Measurements from ENCODE around the gene FNBP1L. TPM values are rescaled to one million over a fixed set of nuclear protein-coding genes. Genes with fewer than 3 reads are reported as not detected.

The FNBP1L gene
- total and polyA plus RNA-seq, 9 of the 15 experiments (the other 6 are each of a cell fraction or from before 2014, with no cell fraction given), result 1.4 to 6.9 (median 5.9) TPM

DNA sequence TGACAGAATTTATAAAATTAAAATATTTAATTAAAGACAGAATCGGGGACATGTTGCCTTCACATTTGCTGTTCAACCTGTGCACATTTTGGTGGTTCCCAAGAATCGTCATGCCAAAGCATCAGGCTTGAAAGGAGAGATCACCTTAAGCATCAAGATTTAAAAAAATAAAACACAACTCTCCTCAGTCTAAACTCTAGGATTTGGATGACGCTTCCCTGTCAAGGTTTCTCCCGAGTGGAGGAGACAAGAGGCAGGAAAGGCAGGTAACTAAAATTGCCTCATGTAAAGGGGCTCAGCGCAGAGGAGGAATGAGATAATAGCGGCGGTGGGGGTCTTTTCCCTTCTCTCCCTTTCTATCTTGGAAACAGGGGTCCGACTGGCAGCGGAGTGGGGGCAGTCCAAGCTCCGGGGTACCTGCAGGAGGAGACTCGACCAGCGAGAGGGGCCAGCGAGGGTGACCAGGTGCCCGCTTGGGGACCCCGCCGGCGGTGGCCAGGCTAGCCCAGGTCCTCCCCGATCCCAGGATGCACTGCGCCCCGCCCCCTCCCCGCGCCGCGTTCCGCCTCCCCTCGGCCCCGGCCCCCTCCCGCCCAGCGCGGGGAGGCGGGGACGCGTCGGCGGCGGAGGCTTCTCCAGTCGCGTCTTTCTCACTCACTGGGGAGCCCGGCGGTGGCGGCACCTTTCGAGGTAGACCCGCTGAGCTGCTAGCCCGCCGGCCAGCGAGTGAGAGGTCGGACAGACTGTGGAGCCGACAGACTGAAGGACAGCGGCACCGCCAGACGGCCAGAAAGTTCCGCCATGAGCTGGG is at the start of gene FNBP1L (continued):
- TF ChIP-seq ZNF57 (CRISPR knock-in tag; IDR thresholded peaks at IDR 0.05) (no peak), CCNT2 (IDR thresholded peaks at IDR 0.05; ENCODE audit: borderline replicate concordance, extremely low read depth, insufficient read length, low read depth, low read length) (peak; percentile 34), CXXC5 (CRISPR knock-in tag; IDR thresholded peaks at IDR 0.05) (peak; percentile 72), BRF2 (IDR thresholded peaks at IDR 0.05; ENCODE audit: borderline replicate concordance, insufficient read depth, insufficient read length) (no peak), NRF1 (conservative IDR thresholded peaks at IDR 0.05 in 1 of 2, IDR thresholded peaks at IDR 0.05 in 1 of 2) (no peak)
- TF ChIP-seq, protein P1, sequence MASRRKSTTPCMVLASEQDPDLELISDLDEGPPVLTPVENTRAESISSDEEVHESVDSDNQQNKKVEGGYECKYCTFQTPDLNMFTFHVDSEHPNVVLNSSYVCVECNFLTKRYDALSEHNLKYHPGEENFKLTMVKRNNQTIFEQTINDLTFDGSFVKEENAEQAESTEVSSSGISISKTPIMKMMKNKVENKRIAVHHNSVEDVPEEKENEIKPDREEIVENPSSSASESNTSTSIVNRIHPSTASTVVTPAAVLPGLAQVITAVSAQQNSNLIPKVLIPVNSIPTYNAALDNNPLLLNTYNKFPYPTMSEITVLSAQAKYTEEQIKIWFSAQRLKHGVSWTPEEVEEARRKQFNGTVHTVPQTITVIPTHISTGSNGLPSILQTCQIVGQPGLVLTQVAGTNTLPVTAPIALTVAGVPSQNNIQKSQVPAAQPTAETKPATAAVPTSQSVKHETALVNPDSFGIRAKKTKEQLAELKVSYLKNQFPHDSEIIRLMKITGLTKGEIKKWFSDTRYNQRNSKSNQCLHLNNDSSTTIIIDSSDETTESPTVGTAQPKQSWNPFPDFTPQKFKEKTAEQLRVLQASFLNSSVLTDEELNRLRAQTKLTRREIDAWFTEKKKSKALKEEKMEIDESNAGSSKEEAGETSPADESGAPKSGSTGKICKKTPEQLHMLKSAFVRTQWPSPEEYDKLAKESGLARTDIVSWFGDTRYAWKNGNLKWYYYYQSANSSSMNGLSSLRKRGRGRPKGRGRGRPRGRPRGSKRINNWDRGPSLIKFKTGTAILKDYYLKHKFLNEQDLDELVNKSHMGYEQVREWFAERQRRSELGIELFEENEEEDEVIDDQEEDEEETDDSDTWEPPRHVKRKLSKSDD (conservative IDR thresholded peaks at IDR 0.05; ENCODE audit: low read length), result no peak
- TF ChIP-seq, protein P2, sequence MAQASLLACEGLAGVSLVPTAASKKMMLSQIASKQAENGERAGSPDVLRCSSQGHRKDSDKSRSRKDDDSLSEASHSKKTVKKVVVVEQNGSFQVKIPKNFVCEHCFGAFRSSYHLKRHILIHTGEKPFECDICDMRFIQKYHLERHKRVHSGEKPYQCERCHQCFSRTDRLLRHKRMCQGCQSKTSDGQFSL (CRISPR knock-in tag; IDR thresholded peaks at IDR 0.05), result no peak
- TF ChIP-seq, protein P2 (tag; IDR thresholded peaks at IDR 0.05), result no peak
- TF ChIP-seq, protein P3, sequence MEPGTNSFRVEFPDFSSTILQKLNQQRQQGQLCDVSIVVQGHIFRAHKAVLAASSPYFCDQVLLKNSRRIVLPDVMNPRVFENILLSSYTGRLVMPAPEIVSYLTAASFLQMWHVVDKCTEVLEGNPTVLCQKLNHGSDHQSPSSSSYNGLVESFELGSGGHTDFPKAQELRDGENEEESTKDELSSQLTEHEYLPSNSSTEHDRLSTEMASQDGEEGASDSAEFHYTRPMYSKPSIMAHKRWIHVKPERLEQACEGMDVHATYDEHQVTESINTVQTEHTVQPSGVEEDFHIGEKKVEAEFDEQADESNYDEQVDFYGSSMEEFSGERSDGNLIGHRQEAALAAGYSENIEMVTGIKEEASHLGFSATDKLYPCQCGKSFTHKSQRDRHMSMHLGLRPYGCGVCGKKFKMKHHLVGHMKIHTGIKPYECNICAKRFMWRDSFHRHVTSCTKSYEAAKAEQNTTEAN (CRISPR knock-in tag; IDR thresholded peaks at IDR 0.05), result no peak
- TF ChIP-seq, protein P4, sequence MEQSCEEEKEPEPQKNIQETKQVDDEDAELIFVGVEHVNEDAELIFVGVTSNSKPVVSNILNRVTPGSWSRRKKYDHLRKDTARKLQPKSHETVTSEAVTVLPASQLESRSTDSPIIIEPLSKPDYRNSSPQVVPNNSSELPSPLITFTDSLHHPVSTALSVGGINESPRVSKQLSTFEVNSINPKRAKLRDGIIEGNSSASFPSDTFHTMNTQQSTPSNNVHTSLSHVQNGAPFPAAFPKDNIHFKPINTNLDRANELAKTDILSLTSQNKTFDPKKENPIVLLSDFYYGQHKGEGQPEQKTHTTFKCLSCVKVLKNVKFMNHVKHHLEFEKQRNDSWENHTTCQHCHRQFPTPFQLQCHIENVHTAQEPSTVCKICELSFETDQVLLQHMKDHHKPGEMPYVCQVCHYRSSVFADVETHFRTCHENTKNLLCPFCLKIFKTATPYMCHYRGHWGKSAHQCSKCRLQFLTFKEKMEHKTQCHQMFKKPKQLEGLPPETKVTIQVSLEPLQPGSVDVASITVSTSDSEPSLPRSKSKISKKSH (CRISPR knock-in tag; IDR thresholded peaks at IDR 0.05), result no peak
